GM12878 (cell line): ENCODE data around the gene MAPRE2. TPM values are rescaled to one million over a fixed set of nuclear protein-coding genes. Genes with fewer than 3 reads are reported as not detected.

Experiments
- ATAC-seq: fragments of 200-7000 bp; cut with Tn5 transposase; 3 replicates; pipeline ENCODE4 v1.9.1; 2020; ENCODE audit warnings: mild to moderate bottlenecking, moderate library complexity
- BruUV-seq: library from RNA; stranded (reverse); fragments of 400-500 nt; replicated peaks from 2 replicates; lab custom pipeline; 2021; lab: Mats Ljungman, UMichigan
- CTCF ChIA-PET: fragments of 300-600 bp; sonication (Branson Sonifier 250); formaldehyde crosslinking; extraction: SDS; loops from one replicate; lab custom pipeline; 2021; ENCODE audit warnings: inconsistent platforms; lab: Yijun Ruan, JAX
- POLR2A ChIA-PET: fragments of 350-600 bp; formaldehyde crosslinking; extraction: SDS; loops from one replicate; lab custom pipeline; 2021; ENCODE audit warnings: inconsistent platforms; lab: Charles Lee
- RAD21 ChIA-PET: fragments of 300-600 bp; sonication (Branson Sonifier 250); formaldehyde crosslinking; loops from one replicate; lab custom pipeline; 2023; ENCODE audit warnings: antibody characterized with exemption; ENCODE audit not compliant: unreplicated experiment; lab: Charles Lee
- SMC1A ChIA-PET: fragments of 300-600 bp; sonication (Branson Sonifier 250); formaldehyde crosslinking; loops from one replicate; lab custom pipeline; 2023; ENCODE audit not compliant: unreplicated experiment, uncharacterized antibody; lab: Charles Lee
- DNase-seq: peaks from one replicate; pipeline ENCODE4 v3.0.0-alpha.2; 2011; ENCODE audit warnings: low read depth, low spot score
- FAIRE-seq: peaks from 3 replicates; lab custom pipeline; 2011; peaks lifted over from hg19 to GRCh38; lab: Jason Lieb, UNC
- H2AFZ ChIP-seq: 2 replicates; pipeline ENCODE4 v1.6.0; 2011; ENCODE audit warnings: low read depth, low read length, control low read depth; ENCODE audit not compliant: control insufficient read depth
- H3K27ac ChIP-seq: 2 replicates; pipeline ENCODE4 v1.5.1; 2011; ENCODE audit warnings: control low read depth; ENCODE audit not compliant: control insufficient read depth, insufficient read depth
- H3K27me3 ChIP-seq, 2 experiments: replicated peaks in 1 of 2; 2 replicates each; pipeline versions ENCODE4 v1.6.0 to v1.6.1; 2011; ENCODE audit warnings: low read length in 1 of 2; ENCODE audit not compliant: control insufficient read depth in 2 of 2, insufficient read depth in 2 of 2
- H3K36me3 ChIP-seq, 2 experiments: 2 replicates each; pipeline ENCODE4 v1.5.1; 2011; ENCODE audit warnings: low read length in 1 of 2; ENCODE audit not compliant: control insufficient read depth in 2 of 2, insufficient read depth in 2 of 2
- H3K4me1 ChIP-seq: 2 replicates; pipeline ENCODE4 v1.6.1; 2011; ENCODE audit warnings: mild to moderate bottlenecking, low read length, moderate library complexity, mixed read lengths; ENCODE audit not compliant: control insufficient read depth, insufficient read depth
- H3K4me2 ChIP-seq: 2 replicates; pipeline ENCODE4 v1.6.0; 2011; ENCODE audit warnings: control low read depth; ENCODE audit not compliant: control insufficient read depth, insufficient read depth
- H3K4me3 ChIP-seq: fragments of 200-600 bp; sonication (generic); 2 replicates; pipeline ENCODE4 v1.5.1; 2016
- H3K79me2 ChIP-seq: 2 replicates; pipeline ENCODE4 v1.6.0; 2011; ENCODE audit warnings: low read length; ENCODE audit not compliant: control insufficient read depth, insufficient read depth
- H3K9ac ChIP-seq: 2 replicates; pipeline ENCODE4 v1.8.0; 2011; ENCODE audit warnings: low read length, control low read depth, mixed read lengths; ENCODE audit not compliant: control insufficient read depth, insufficient read depth
- H3K9me3 ChIP-seq: replicated peaks from 3 replicates; pipeline ENCODE4 v1.5.1; 2011; ENCODE audit warnings: mild to moderate bottlenecking, low read length; ENCODE audit not compliant: control insufficient read depth, insufficient read depth
- H4K20me1 ChIP-seq: 2 replicates; pipeline ENCODE4 v1.6.0; 2011; ENCODE audit not compliant: control insufficient read depth, insufficient read depth
- CBX3 ChIP-seq: fragments of 200-600 bp; sonication (generic); IDR thresholded peaks from 2 replicates; pipeline ENCODE4 v1.6.1; 2016; ENCODE audit warnings: low read depth, borderline replicate concordance
- EP300 ChIP-seq, 2 experiments: fragments of 150-350 bp in 1 of 2; IDR thresholded peaks; 2 replicates each; pipeline ENCODE4 v1.6.1; 2011 to 2012; ENCODE audit warnings: low read depth in 2 of 2, low read length in 2 of 2, borderline replicate concordance in 1 of 2, improper control_type of control experiment in 1 of 2, inconsistent platforms in 1 of 2; ENCODE audit not compliant: control insufficient read depth in 1 of 2
- JUND ChIP-seq: IDR thresholded peaks from 2 replicates; pipeline ENCODE4 v1.6.1; 2012; ENCODE audit warnings: low read depth, mild to moderate bottlenecking, low read length, improper control_type of control experiment, moderate library complexity
- MXI1 ChIP-seq: fragments of 150-350 bp; IDR thresholded peaks from 2 replicates; pipeline ENCODE4 v1.6.1; 2011; ENCODE audit warnings: low read depth, mild to moderate bottlenecking, inconsistent platforms, low read length, improper control_type of control experiment
- MYC ChIP-seq: IDR thresholded peaks from 2 replicates; pipeline ENCODE4 v1.6.1; 2011; ENCODE audit warnings: mild to moderate bottlenecking, low read length, moderate library complexity, inconsistent platforms; ENCODE audit not compliant: insufficient read depth, insufficient replicate concordance, insufficient read length, severe bottlenecking
- NFIC ChIP-seq: IDR thresholded peaks from 2 replicates; pipeline ENCODE4 v1.6.1; 2012; ENCODE audit warnings: low read depth, mild to moderate bottlenecking, inconsistent platforms, low read length, moderate library complexity
- PKNOX1 ChIP-seq: fragments of 450-650 bp; IDR thresholded peaks from 2 replicates; pipeline ENCODE4 v1.6.1; 2016; ENCODE audit warnings: mild to moderate bottlenecking
- STAT3 ChIP-seq: IDR thresholded peaks from 2 replicates; pipeline ENCODE4 v1.6.1; 2011; ENCODE audit warnings: low read depth, low read length, improper control_type of control experiment
- YY1 ChIP-seq: IDR thresholded peaks from 2 replicates; pipeline ENCODE4 v1.6.1; 2011; ENCODE audit warnings: low read depth, mild to moderate bottlenecking, low read length
- WGBS: methylation state at CpG from one replicate; pipeline ENCODE4 v1.1.6; 2016; ENCODE audit warnings: low lambda C conversion rate; ENCODE audit not compliant: insufficient replicate concordance, insufficient coverage; ENCODE audit errors: missing lambda C conversion rate; 5-methylcytosine and 5-hydroxymethylcytosine counted together
- in situ Hi-C: fragments of 300-500 bp; cut with MboI; formaldehyde crosslinking; loops from 9 replicates; pipeline ENCODE4 v1.14.3; 2018; ENCODE audit warnings: mixed read lengths
- intact Hi-C: fragments of 100-400 bp; cut with micrococcal nuclease; formaldehyde crosslinking; loops from one replicate; pipeline ENCODE4 v1.14.2; 2022; ENCODE audit not compliant: unreplicated experiment
- polyA plus RNA-seq, 11 experiments: library from polyadenylated mRNA; depleted of rRNA in 4 of 11; unstranded in 6 of 11; stranded (reverse) in 5 of 11; fragments of >200 nt; fragmentation: Nextera tagmentation in 4 of 11; fragmentation: Illumina TruSeq in 1 of 11; extraction: Ambion mirVana in 4 of 11; extraction: Trizol in 1 of 11; gene quantifications; 1 replicate in 1 of 11; 2 replicates in 10 of 11; pipeline versions ENCODE4 v1.2.1 to v1.2.3, GENCODE V29; 2011 to 2016; ENCODE audit warnings: inconsistent platforms in 2 of 11, missing spikeins in 2 of 11, low read depth in 1 of 11
- total RNA-seq, 4 experiments: library from RNA; depleted of rRNA in 3 of 4; stranded (reverse); fragments of >200 nt in 3 of 4; fragmentation: Illumina TruSeq in 1 of 4; extraction: Trizol in 1 of 4; gene quantifications; 2 replicates each; pipeline versions ENCODE4 v1.2.1 to v1.2.3, GENCODE V29; 2013 to 2021

Gene MAPRE2
- total and polyA plus RNA-seq, 10 of the 15 experiments (the other 5 are each of a cell fraction or from before 2014, with no cell fraction given) = 11.0 to 50.6 (median 24.0) TPM

- intact Hi-C loops (no loop called here), in situ Hi-C loops (no loop called here)
- BruUV-seq = no TSS peak
- no peak for DNase-seq
- Histone ChIP-seq H3K79me2 (no peaks in the 10 kb centered on the region), H3K4me2 (no peak overlapping the region), H3K4me3 (no peak overlapping the region), H3K9ac (no peak overlapping the region), H2AFZ (no peak overlapping the region), H4K20me1 (no peaks in the 10 kb centered on the region), H3K27me3 (no peaks in the 10 kb centered on the region), H3K9me3 (no peaks in the 10 kb centered on the region), H3K36me3 (no peaks in the 10 kb centered on the region), H3K4me1 (0 out of 2 replicates have a peak, but pooled peaks cover 2% of the 10 kb centered on the region), H3K27ac (no peak overlapping the region)
- ChIA-PET POLR2A (no interaction called here), RAD21 (no interaction called here), CTCF (interaction anchor here (1.4 kb wide), 1 partner anchor 138 kb away, joined by 4 read pairs; no protein-coding TSS in a partner anchor), SMC1A (interaction anchor here (1.3 kb wide), 1 partner anchor 135 kb away, joined by 3 read pairs; no protein-coding TSS in a partner anchor)
- ATAC-seq = no peak
- TF ChIP-seq NFIC = no peak
- TF ChIP-seq YY1 = no peak
- no peak for TF ChIP-seq PKNOX1
- WGBS = 28% methylated on average over 5 of the region's 5 CpGs
- FAIRE-seq = no peak
These were observed 122.5 kb downstream of the MAPRE2 start for GRCh38 chr18:35163721-35164120.

- H3K4me1 ChIP-seq = no peaks in the 10 kb centered on the region
- H3K9ac ChIP-seq = no peak overlapping the region
- RAD21 ChIA-PET = no interaction called here
- 32% methylated on average over 6 of the region's 6 CpGs for WGBS
- in situ Hi-C loops = no loop called here
- no TSS peak for BruUV-seq
- intact Hi-C loops = no loop called here
- no peak overlapping the region for H2AFZ ChIP-seq
- no peaks in the 10 kb centered on the region for H3K9me3 ChIP-seq
- H3K4me2 ChIP-seq = no peak overlapping the region
- no peak for DNase-seq
- H3K27ac ChIP-seq = no peak overlapping the region
- H3K4me3 ChIP-seq = no peak overlapping the region
- no peak for ATAC-seq
- CTCF ChIA-PET = interaction anchor here (1.4 kb wide), 1 partner anchor 139 kb away, joined by 4 read pairs; no protein-coding TSS in a partner anchor
- POLR2A ChIA-PET = no interaction called here
- H3K27me3 ChIP-seq = no peaks in the 10 kb centered on the region
- SMC1A ChIA-PET = interaction anchor here (1.3 to 1.7 kb wide), 2 partner anchors 12 to 136 kb away, joined by 3 read pairs; no protein-coding TSS in a partner anchor
- FAIRE-seq = no peak
- no peaks in the 10 kb centered on the region for H3K36me3 ChIP-seq
- no peaks in the 10 kb centered on the region for H4K20me1 ChIP-seq
- no peaks in the 10 kb centered on the region for H3K79me2 ChIP-seq
- TF ChIP-seq YY1 = no peak
- TF ChIP-seq PKNOX1 = no peak
- TF ChIP-seq MXI1 = no peak
- no peak for TF ChIP-seq JUND
- no peak for TF ChIP-seq EP300 (IDR thresholded peaks at IDR 0.05; ENCODE audit: borderline replicate concordance in 1 of 2, control insufficient read depth in 1 of 2, low read depth in 2 of 2, low read length in 2 of 2)
- TF ChIP-seq CBX3 = no peak
- no peak for TF ChIP-seq STAT3
- TF ChIP-seq MYC = no peak
These were observed 122.9 kb downstream of the MAPRE2 start for GRCh38 chr18:35164133-35164532.
